ENCODE results near the gene RUNDC1. TPM values are rescaled to one million over a fixed set of nuclear protein-coding genes. Genes with fewer than 3 reads are reported as not detected.

RUNDC1 gene
- polyA plus RNA-seq, 1 donor from 2014 or later, result 15.1 TPM

- Histone ChIP-seq H2AFZ (ENCODE audit: low read depth, low read length) (peak overlapping the region; percentile 79), H3K4me2 (ENCODE audit: low read length) (peak overlapping the region; percentile 85), H3F3A (ENCODE audit: insufficient read depth, low read length, poor library complexity, severe bottlenecking) (no peaks in the 10 kb centered on the region), H3K9ac (ENCODE audit: low read length) (peak overlapping the region; percentile 68), H3K27me3 (ENCODE audit: insufficient read depth, low read depth, low read length) (no peaks in the 10 kb centered on the region), H3K36me3 (ENCODE audit: insufficient read depth, low read length) (no peaks in the 10 kb centered on the region), H3K79me2 (replicated peaks; ENCODE audit: insufficient read depth, low read length) (no peaks in the 10 kb centered on the region), H3K4me3 (ENCODE audit: low read length) (peak overlapping the region; percentile 56), H3K27ac (ENCODE audit: low read length) (peak overlapping the region; percentile 93), H4K20me1 (ENCODE audit: insufficient read depth) (no peaks in the 10 kb centered on the region), H3K9me2 (ENCODE audit: insufficient read depth, low read length) (no peaks in the 10 kb centered on the region), H3K9me3 (ENCODE audit: low read length) (no peaks in the 10 kb centered on the region)
- TF ChIP-seq RAD21 (conservative IDR thresholded peaks at IDR 0.05) (no peak), TAF1 (IDR thresholded peaks at IDR 0.05; ENCODE audit: low read depth) (no peak), SMC3 (conservative IDR thresholded peaks at IDR 0.05; ENCODE audit: poor library complexity) (no peak), EZH2 (IDR thresholded peaks at IDR 0.05; ENCODE audit: borderline replicate concordance, insufficient read depth, low read length, poor library complexity, severe bottlenecking) (no peak), POLR2AphosphoS5 (IDR thresholded peaks at IDR 0.05) (peak; percentile 60), MXI1 (conservative IDR thresholded peaks at IDR 0.05; ENCODE audit: poor library complexity, severe bottlenecking) (peak; percentile 13), REST (IDR thresholded peaks at IDR 0.05; ENCODE audit: borderline replicate concordance) (peak; percentile 58), EP300 (conservative IDR thresholded peaks at IDR 0.05; ENCODE audit: poor library complexity, severe bottlenecking) (peak; percentile 29), CTCF (IDR thresholded peaks at IDR 0.05; ENCODE audit: poor library complexity, severe bottlenecking) (no peak)
Measured at GRCh38 chr17:43033948-43034881, 53.9 kb downstream of the RUNDC1 start.

- H2AFZ ChIP-seq (ENCODE audit: low read depth, low read length), result peak overlapping the region; percentile 79
- no peaks in the 10 kb centered on the region for H4K20me1 ChIP-seq (ENCODE audit: insufficient read depth)
- H3K9me3 ChIP-seq (ENCODE audit: low read length), result no peaks in the 10 kb centered on the region
- peak overlapping the region; percentile 56 for H3K4me3 ChIP-seq (ENCODE audit: low read length)
- no peaks in the 10 kb centered on the region for H3F3A ChIP-seq (ENCODE audit: insufficient read depth, low read length, poor library complexity, severe bottlenecking)
- peak overlapping the region; percentile 85 for H3K4me2 ChIP-seq (ENCODE audit: low read length)
- H3K27me3 ChIP-seq (ENCODE audit: insufficient read depth, low read depth, low read length), result no peaks in the 10 kb centered on the region
- peak overlapping the region; percentile 68 for H3K9ac ChIP-seq (ENCODE audit: low read length)
- TF ChIP-seq CTCF (IDR thresholded peaks at IDR 0.05; ENCODE audit: poor library complexity, severe bottlenecking) (no peak), SMC3 (conservative IDR thresholded peaks at IDR 0.05; ENCODE audit: poor library complexity) (no peak), MXI1 (conservative IDR thresholded peaks at IDR 0.05; ENCODE audit: poor library complexity, severe bottlenecking) (no peak), EZH2 (IDR thresholded peaks at IDR 0.05; ENCODE audit: borderline replicate concordance, insufficient read depth, low read length, poor library complexity, severe bottlenecking) (no peak), POLR2AphosphoS5 (IDR thresholded peaks at IDR 0.05) (no peak), EP300 (conservative IDR thresholded peaks at IDR 0.05; ENCODE audit: poor library complexity, severe bottlenecking) (no peak), RAD21 (conservative IDR thresholded peaks at IDR 0.05) (no peak), TAF1 (IDR thresholded peaks at IDR 0.05; ENCODE audit: low read depth) (no peak), REST (IDR thresholded peaks at IDR 0.05; ENCODE audit: borderline replicate concordance) (no peak)
- no peaks in the 10 kb centered on the region for H3K36me3 ChIP-seq (ENCODE audit: insufficient read depth, low read length)
- no peaks in the 10 kb centered on the region for H3K9me2 ChIP-seq (ENCODE audit: insufficient read depth, low read length)
- H3K27ac ChIP-seq (ENCODE audit: low read length), result peak overlapping the region; percentile 93
- no peaks in the 10 kb centered on the region for H3K79me2 ChIP-seq (replicated peaks; ENCODE audit: insufficient read depth, low read length)
Measured at GRCh38 chr17:43034894-43035293, 54.5 kb downstream of the RUNDC1 start.

Data from neural cell (in vitro differentiated cells).